ENCODE measurements around the gene ZFP64.

Gene ZFP64

GRCh38 chr20:52160621-52161204, 30.9 kb downstream of the ZFP64 start:
- in situ Hi-C loops (cut with HindIII; ENCODE audit: low sequenced_read_pairs), result no loop called here
- no peak for TF ChIP-seq CTCF (IDR thresholded peaks at IDR 0.05; ENCODE audit: low read depth, low read length, missing control alignments)
- DNase-seq (ENCODE audit: low read depth), result no peak
- H3K4me3 ChIP-seq (ENCODE audit: low read depth, low read length), result no peak overlapping the region

- no peak overlapping the region for H3K4me3 ChIP-seq (ENCODE audit: low read depth, low read length)
- no peak for TF ChIP-seq CTCF (IDR thresholded peaks at IDR 0.05; ENCODE audit: low read depth, low read length, missing control alignments)
- in situ Hi-C loops (cut with HindIII; ENCODE audit: low sequenced_read_pairs), result no loop called here
- no peak for DNase-seq (ENCODE audit: low read depth)
Observed at GRCh38 chr20:52160049-52160570, 31.5 kb downstream of the ZFP64 start.

- in situ Hi-C loops (cut with HindIII; ENCODE audit: low sequenced_read_pairs), result no loop called here
- no peak for TF ChIP-seq CTCF (IDR thresholded peaks at IDR 0.05; ENCODE audit: low read depth, low read length, missing control alignments)
Observed at GRCh38 chr20:52154575-52154974, 37.0 kb downstream of the ZFP64 start.

GRCh38 chr20:52153896-52154295, 37.7 kb downstream of the ZFP64 start:
- no peak overlapping the region for H3K4me3 ChIP-seq (ENCODE audit: low read depth, low read length)
- in situ Hi-C loops (cut with HindIII; ENCODE audit: low sequenced_read_pairs), result no loop called here
- no peak for DNase-seq (ENCODE audit: low read depth)
- TF ChIP-seq CTCF (IDR thresholded peaks at IDR 0.05; ENCODE audit: low read depth, low read length, missing control alignments), result no peak

More at GRCh38 chr20:52154575-52154974, 37.0 kb downstream of the ZFP64 start:
- no peak for DNase-seq (ENCODE audit: low read depth)
- H3K4me3 ChIP-seq (ENCODE audit: low read depth, low read length), result no peak overlapping the region

GRCh38 chr20:52152921-52153320, 38.7 kb downstream of the ZFP64 start:
- DNase-seq (ENCODE audit: low read depth), result no peak
- no peak overlapping the region for H3K4me3 ChIP-seq (ENCODE audit: low read depth, low read length)
- in situ Hi-C loops (cut with HindIII; ENCODE audit: low sequenced_read_pairs), result no loop called here
- no peak for TF ChIP-seq CTCF (IDR thresholded peaks at IDR 0.05; ENCODE audit: low read depth, low read length, missing control alignments)

GRCh38 chr20:52152416-52152815, 39.2 kb downstream of the ZFP64 start:
- H3K4me3 ChIP-seq (ENCODE audit: low read depth, low read length), result no peak overlapping the region
- TF ChIP-seq CTCF (IDR thresholded peaks at IDR 0.05; ENCODE audit: low read depth, low read length, missing control alignments), result no peak
- DNase-seq (ENCODE audit: low read depth), result no peak
- in situ Hi-C loops (cut with HindIII; ENCODE audit: low sequenced_read_pairs), result no loop called here
